Small intestine (tissue), 7 donors: ENCODE data around the gene CD1C. TPM values are rescaled to one million over a fixed set of nuclear protein-coding genes. Genes with fewer than 3 reads are reported as not detected.
"Not testable (repeated sequence)": the region's sequence is repeated elsewhere in the genome, so short reads cannot be mapped to it uniquely, and the experiment has no call there.

Experiments used
- DNase-seq, 2 donors: peaks; one replicate each; pipeline versions ENCODE4 v3.0.0 to v3.0.0-alpha.2; 2013
- FAIRE-seq: peaks from 2 replicates; lab custom pipeline; 2012; peaks lifted over from hg19 to GRCh38; lab: Jason Lieb, UNC
- H3K27ac ChIP-seq, 3 donors: one replicate each; pipeline ENCODE4 v1.5.1; 2013; ENCODE audit warnings: low read length in 2 of 3, mild to moderate bottlenecking in 2 of 3, control low read depth in 1 of 3, inconsistent platforms in 1 of 3, low read depth in 1 of 3, moderate library complexity in 1 of 3
- H3K27me3 ChIP-seq, 3 donors: one replicate each; pipeline ENCODE4 v1.6.1; 2013; ENCODE audit warnings: low read length in 3 of 3, inconsistent platforms in 1 of 3; ENCODE audit not compliant: control insufficient read depth in 3 of 3, insufficient read depth in 3 of 3
- H3K36me3 ChIP-seq, 3 donors: one replicate each; pipeline ENCODE4 v1.6.1; 2013; ENCODE audit warnings: low read length in 3 of 3, inconsistent platforms in 1 of 3, low read depth in 1 of 3, mild to moderate bottlenecking in 1 of 3, moderate library complexity in 1 of 3; ENCODE audit not compliant: control insufficient read depth in 3 of 3, insufficient read depth in 2 of 3
- H3K4me1 ChIP-seq, 3 donors: one replicate each; pipeline ENCODE4 v1.6.1; 2013; ENCODE audit warnings: low read length in 2 of 3, inconsistent platforms in 1 of 3, low read depth in 1 of 3, mild to moderate bottlenecking in 1 of 3, moderate library complexity in 1 of 3; ENCODE audit not compliant: control insufficient read depth in 3 of 3, insufficient read depth in 2 of 3
- H3K4me3 ChIP-seq, 3 donors: one replicate each; pipeline ENCODE4 v1.5.1; 2013; ENCODE audit warnings: low read length in 3 of 3, control low read depth in 1 of 3, inconsistent platforms in 1 of 3, low read depth in 1 of 3, mild to moderate bottlenecking in 1 of 3, moderate library complexity in 1 of 3
- H3K9me3 ChIP-seq, 2 donors: one replicate each; pipeline ENCODE4 v1.6.1; 2013; ENCODE audit warnings: low read depth in 1 of 2, low read length in 1 of 2; ENCODE audit not compliant: control insufficient read depth in 2 of 2, insufficient read depth in 1 of 2
- WGBS, 3 donors: extraction: QIAGEN DNeasy Blood & Tissue Kit; methylation state at CpG; one replicate each; pipeline ENCODE4 v1.1.7; 2013; 5-methylcytosine and 5-hydroxymethylcytosine counted together
- polyA plus RNA-seq, 4 donors: library from polyadenylated mRNA; stranded (reverse) in 3 of 4; unstranded in 1 of 4; fragments of 200-250 nt in 3 of 4; fragments of 120-200 nt in 1 of 4; gene quantifications; one replicate each; pipeline versions ENCODE4 v1.2.1 to v1.2.3, GENCODE V29; 2013
- donor health status: healthy with polysubstance abuse.
- donor health status: control.
- donor health status: control.
- donor health status: Bipolar disorder and iron deficiency.
- donor health status: healthy.

CD1C gene
- polyA plus RNA-seq, 4 donors: 0.52 to 0.64 TPM; not detected in 2

DNA sequence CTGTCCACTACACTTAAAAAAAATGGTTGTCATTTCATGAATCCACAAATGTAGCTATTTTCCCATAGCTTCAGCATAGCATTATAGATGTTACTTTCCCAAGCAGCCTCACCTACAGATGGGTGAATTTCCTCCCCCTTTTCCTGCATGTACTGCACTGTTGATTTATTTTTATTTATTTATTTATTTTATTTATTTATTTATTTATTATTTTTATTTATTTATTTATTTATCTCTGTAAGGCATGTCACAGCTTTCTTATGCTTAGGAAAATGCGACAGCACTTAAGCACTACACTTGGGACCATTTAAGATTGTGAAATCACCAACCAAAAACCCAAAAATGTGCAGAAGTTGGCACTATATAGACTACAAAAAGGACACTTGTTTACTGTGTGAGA, 30.6 kb upstream of the CD1C start:
- no peak for FAIRE-seq

DNA sequence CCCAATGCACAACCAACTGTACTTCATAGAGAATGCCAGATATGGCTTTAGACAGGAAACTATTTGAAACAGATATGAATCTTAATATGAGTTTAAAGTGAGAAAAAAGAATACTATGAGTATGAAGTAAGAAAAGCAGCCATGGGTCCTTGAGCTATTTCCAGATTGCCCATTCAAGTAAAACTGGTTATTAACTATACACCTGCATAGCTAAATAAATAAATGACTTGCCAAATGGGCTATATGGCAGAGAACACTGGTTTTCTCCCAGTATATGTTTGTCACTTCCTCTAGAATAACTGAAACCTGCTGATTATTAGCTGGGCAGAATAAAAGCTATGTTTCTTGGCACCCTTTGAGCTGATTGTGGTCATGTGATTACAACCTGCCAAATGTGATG, 17.0 kb upstream of the CD1C start:
- Histone ChIP-seq H3K4me3 (no peak overlapping the region), H3K9me3 (no peaks in the 10 kb centered on the region), H3K27me3 (no peaks in the 10 kb centered on the region), H3K36me3 (no peaks in the 10 kb centered on the region), H3K4me1 (no peaks in the 10 kb centered on the region), H3K27ac (no peak overlapping the region)
- no peak for DNase-seq
- no peak for FAIRE-seq

More for the DNA sequence above, 30.6 kb upstream of the CD1C start:
- Histone ChIP-seq H3K9me3 (no peaks in the 10 kb centered on the region), H3K4me1 (no peaks in the 10 kb centered on the region), H3K4me3 (no peak overlapping the region), H3K36me3 (no peaks in the 10 kb centered on the region), H3K27ac (no peak overlapping the region), H3K27me3 (no peaks in the 10 kb centered on the region)
- WGBS, 3 donors: 82 to 100% (median 89%) methylated on average over 1 of the region's 1 CpG
- DNase-seq: no peak

- FAIRE-seq (no peak), DNase-seq (no peak)
- 61 to 83% (median 83%) methylated on average over 5 of the region's 5 CpGs for WGBS, 3 donors
- H3K36me3 ChIP-seq: no peaks in the 10 kb centered on the region
- H3K4me3 ChIP-seq: no peak overlapping the region
- H3K4me1 ChIP-seq: no peaks in the 10 kb centered on the region
- peaks cover 0 to 7% of the 10 kb centered on the region in 2 donors for H3K9me3 ChIP-seq
- no peaks in the 10 kb centered on the region for H3K27me3 ChIP-seq
- H3K27ac ChIP-seq: no peak overlapping the region
Observed at GRCh38 chr1:158274797-158275196, 14.9 kb upstream of the CD1C start.

GRCh38 chr1:158282421-158282820, 7.3 kb upstream of the CD1C start:
- H3K4me3 ChIP-seq, DNase-seq, H3K27me3 ChIP-seq, H3K36me3 ChIP-seq, FAIRE-seq, H3K4me1 ChIP-seq, H3K27ac ChIP-seq: not testable (repeated sequence)
- 59 to 68% (median 60%) methylated on average over 2 of the region's 2 CpGs for WGBS, 3 donors
- H3K9me3 ChIP-seq: peaks cover 0 to 10% of the 10 kb centered on the region in 2 donors

DNA sequence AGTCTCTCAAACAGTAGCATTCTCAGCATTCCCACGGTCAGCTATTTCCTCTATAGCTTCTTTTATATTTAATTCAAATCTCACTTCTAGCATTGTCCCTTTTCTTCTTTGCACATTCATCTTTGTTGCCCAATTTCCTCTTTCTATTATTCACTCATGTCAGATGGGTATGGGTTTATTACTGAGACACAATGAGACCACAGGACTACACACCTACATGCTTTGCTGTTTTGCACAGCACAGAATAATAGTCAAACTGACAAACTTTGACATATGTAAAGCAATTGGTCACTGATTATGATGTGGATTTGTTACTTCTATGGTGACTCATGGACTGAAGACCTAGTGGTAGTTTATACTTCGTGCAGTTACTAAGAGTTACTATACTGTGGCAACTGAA, 5.8 kb upstream of the CD1C start:
- DNase-seq: no peak
- Histone ChIP-seq H3K9me3 (peaks cover 0 to 10% of the 10 kb centered on the region in 2 donors), H3K27ac (no peak overlapping the region), H3K36me3 (no peaks in the 10 kb centered on the region), H3K4me3 (no peak overlapping the region), H3K27me3 (no peaks in the 10 kb centered on the region), H3K4me1 (no peaks in the 10 kb centered on the region)
- WGBS, 3 donors: 41 to 71% (median 51%) methylated on average over 2 of the region's 2 CpGs
- FAIRE-seq: no peak

DNA sequence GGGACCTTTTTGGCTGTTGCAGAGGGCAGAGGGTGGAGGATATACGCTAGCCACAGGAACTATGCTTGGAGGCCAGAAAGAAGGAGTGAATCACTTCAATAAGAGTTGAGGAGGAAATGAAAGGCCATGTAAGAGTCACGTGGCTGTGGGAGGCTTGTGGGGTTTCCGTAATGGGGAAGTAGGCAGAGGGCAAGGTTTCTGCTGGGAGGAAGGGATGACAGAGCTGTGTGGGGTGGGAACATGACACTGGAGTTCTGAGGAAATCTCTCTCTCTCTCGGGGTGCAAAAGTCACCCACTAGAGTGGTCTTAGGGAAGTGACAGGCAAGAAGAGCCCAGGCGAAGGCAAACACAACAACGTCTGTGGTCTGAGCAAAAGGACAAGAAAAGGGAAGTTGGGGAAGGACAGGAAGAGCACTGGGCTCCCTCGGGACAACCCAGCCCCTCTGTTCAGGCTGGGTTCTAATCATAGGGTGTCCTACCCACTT, 3.9 kb upstream of the CD1C start:
- 42 to 60% (median 46%) methylated on average over 7 of the region's 7 CpGs for WGBS, 3 donors
- Histone ChIP-seq H3K27ac (no peak overlapping the region), H3K36me3 (no peaks in the 10 kb centered on the region), H3K9me3 (peaks cover 0 to 2% of the 10 kb centered on the region in 2 donors), H3K4me3 (no peak overlapping the region), H3K4me1 (no peaks in the 10 kb centered on the region), H3K27me3 (no peaks in the 10 kb centered on the region)
- no peak for FAIRE-seq
- no peak for DNase-seq

DNA sequence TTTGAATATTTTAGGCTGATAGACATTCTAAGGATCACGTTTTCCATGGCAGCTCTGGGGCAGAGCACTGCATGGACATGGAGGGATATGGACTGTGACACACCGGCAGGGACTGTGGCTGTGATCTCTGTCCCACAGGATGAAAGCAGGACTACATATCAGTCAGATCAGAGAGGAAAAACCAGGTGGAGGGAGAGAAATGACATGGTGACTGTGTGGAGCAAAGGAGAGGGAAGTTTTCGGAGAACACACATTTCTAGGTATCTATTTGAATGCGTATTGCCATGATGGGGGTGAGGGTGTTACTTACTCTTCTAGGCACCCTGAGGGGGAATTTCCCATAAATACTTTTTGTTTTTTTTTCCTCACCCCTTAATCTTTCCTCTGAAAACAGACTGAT, 3.2 kb upstream of the CD1C start:
- no peak for DNase-seq
- 61 to 80% (median 67%) methylated on average over 4 of the region's 4 CpGs for WGBS, 3 donors
- H3K4me3 ChIP-seq: no peak overlapping the region
- no peaks in the 10 kb centered on the region for H3K9me3 ChIP-seq
- FAIRE-seq: no peak
- no peaks in the 10 kb centered on the region for H3K27me3 ChIP-seq
- no peak overlapping the region for H3K27ac ChIP-seq
- no peaks in the 10 kb centered on the region for H3K4me1 ChIP-seq
- no peaks in the 10 kb centered on the region for H3K36me3 ChIP-seq

GRCh38 chr1:158286941-158287346, 2.8 kb upstream of the CD1C start:
- FAIRE-seq (no peak), DNase-seq (no peak)
- WGBS, 3 donors: 77 to 82% (median 82%) methylated on average over 1 of the region's 1 CpG

DNA sequence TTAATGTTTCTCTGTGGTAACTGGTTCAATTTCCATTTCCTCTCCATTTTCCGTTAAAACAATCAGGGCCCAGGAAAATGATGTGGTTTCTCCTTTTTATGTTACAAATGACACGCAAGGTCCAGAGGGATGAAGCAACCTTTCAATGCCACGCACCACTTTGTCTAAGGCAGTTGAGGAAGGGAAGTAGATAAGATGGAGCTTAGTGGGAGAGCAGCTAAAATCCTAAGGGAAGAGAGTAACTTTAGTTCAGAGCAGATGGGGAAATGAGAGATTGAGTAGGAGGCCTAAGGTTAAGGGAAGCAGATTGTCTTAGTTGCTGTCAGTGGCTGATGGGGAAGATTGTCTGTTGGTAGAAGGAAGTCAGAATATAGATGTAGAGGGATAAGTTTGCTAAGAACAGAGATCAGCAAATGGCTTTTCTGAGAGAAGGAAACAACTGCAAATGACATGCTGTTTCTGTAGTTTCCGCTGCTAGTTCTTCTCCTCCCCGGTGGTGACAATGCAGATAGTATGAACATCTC, 660 bp downstream of the CD1C start:
- no peak for DNase-seq
- WGBS, 3 donors: 75 to 83% (median 77%) methylated on average over 5 of the region's 5 CpGs
- no peak for FAIRE-seq
- no peak overlapping the region for H3K4me3 ChIP-seq
- H3K4me1 ChIP-seq: no peaks in the 10 kb centered on the region
- H3K36me3 ChIP-seq: no peaks in the 10 kb centered on the region
- H3K27ac ChIP-seq: no peak overlapping the region
- H3K27me3 ChIP-seq: no peaks in the 10 kb centered on the region
- H3K9me3 ChIP-seq: peaks cover 0 to 1% of the 10 kb centered on the region in 2 donors

More at GRCh38 chr1:158286941-158287346, 2.8 kb upstream of the CD1C start:
- Histone ChIP-seq H3K4me3 (no peak overlapping the region), H3K9me3 (no peaks in the 10 kb centered on the region), H3K27me3 (no peaks in the 10 kb centered on the region), H3K36me3 (no peaks in the 10 kb centered on the region), H3K4me1 (no peaks in the 10 kb centered on the region), H3K27ac (no peak overlapping the region)
